Neutrophil (primary cell): ENCODE data around the gene VAT1.
"Not testable (repeated sequence)": the region's sequence is repeated elsewhere in the genome, so short reads cannot be mapped to it uniquely, and the experiment has no call there.

Experiments
- H3K27ac ChIP-seq: fragments of 200-600 bp; sonication (generic); 2 replicates; pipeline ENCODE4 v1.5.1; 2016; ENCODE audit warnings: mild to moderate bottlenecking, moderate library complexity
- H3K27me3 ChIP-seq: fragments of 200-600 bp; sonication (generic); 2 replicates; pipeline ENCODE4 v1.6.0; 2016; ENCODE audit warnings: mild to moderate bottlenecking
- H3K36me3 ChIP-seq: fragments of 200-600 bp; sonication (generic); 2 replicates; pipeline ENCODE4 v1.5.1; 2017
- H3K4me1 ChIP-seq, 2 experiments: fragments of 200-600 bp in 1 of 2; sonication (generic) in 1 of 2; 1 replicate in 1 of 2; 2 replicates in 1 of 2; pipeline versions ENCODE4 v1.5.1 to v1.6.1; 2013 to 2016; ENCODE audit warnings: low read depth in 1 of 2, low read length in 1 of 2, mild to moderate bottlenecking in 1 of 2, moderate library complexity in 1 of 2; ENCODE audit not compliant: control insufficient read depth in 1 of 2, insufficient read depth in 1 of 2
- H3K4me3 ChIP-seq, 2 experiments: fragments of 200-600 bp in 1 of 2; sonication (generic) in 1 of 2; 1 replicate in 1 of 2; 2 replicates in 1 of 2; pipeline ENCODE4 v1.5.1; 2013 to 2016; ENCODE audit warnings: low read depth in 1 of 2, low read length in 1 of 2, mild to moderate bottlenecking in 1 of 2, moderate library complexity in 1 of 2
- H3K9me3 ChIP-seq: fragments of 200-600 bp; sonication (generic); 2 replicates; pipeline ENCODE4 v1.5.1; 2016
- TF ChIP-seq, protein P1 (sequence below): fragments of 200-600 bp; sonication (generic); IDR thresholded peaks from 2 replicates; pipeline ENCODE4 v1.5.1; 2016; ENCODE audit warnings: antibody characterized with exemption

VAT1 gene

DNA sequence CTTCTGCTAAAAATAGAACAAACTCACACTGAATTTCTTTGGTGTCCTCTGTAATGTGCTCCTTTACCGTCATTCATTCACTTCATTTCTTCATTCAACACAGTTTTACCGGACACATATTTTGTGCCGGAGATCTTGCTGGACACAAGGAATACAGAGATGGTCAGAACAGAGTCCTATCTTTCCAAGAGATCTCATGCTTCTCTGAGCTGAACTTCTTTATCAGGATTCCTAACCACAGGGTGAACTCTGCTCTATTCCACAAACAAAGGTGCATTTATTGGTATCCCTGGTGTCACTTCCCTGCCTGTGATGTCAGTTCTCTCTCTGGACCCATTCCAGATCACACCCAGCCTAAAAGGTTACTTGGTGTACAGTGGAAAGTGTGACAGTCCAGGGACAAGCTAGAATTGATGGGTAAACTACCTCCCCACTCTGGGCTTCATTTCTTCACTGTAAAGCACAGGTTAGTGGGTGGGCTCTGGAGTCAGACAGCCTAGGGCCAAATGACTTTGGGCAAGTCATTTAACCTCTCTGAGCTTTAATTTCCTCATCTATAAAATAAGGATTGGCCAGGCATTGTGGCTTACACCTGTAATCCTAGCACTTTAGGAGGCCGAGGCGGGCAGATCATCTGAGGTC, 11.4 kb downstream of the VAT1 start:
- no peak overlapping the region for H3K4me3 ChIP-seq
- H3K36me3 ChIP-seq: peaks cover 43% of the 10 kb centered on the region
- TF ChIP-seq, protein P1, sequence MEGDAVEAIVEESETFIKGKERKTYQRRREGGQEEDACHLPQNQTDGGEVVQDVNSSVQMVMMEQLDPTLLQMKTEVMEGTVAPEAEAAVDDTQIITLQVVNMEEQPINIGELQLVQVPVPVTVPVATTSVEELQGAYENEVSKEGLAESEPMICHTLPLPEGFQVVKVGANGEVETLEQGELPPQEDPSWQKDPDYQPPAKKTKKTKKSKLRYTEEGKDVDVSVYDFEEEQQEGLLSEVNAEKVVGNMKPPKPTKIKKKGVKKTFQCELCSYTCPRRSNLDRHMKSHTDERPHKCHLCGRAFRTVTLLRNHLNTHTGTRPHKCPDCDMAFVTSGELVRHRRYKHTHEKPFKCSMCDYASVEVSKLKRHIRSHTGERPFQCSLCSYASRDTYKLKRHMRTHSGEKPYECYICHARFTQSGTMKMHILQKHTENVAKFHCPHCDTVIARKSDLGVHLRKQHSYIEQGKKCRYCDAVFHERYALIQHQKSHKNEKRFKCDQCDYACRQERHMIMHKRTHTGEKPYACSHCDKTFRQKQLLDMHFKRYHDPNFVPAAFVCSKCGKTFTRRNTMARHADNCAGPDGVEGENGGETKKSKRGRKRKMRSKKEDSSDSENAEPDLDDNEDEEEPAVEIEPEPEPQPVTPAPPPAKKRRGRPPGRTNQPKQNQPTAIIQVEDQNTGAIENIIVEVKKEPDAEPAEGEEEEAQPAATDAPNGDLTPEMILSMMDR: no peak
- H3K4me1 ChIP-seq: peaks cover 28 to 32% of the 10 kb centered on the region in 2 experiments
- H3K9me3 ChIP-seq: no peaks in the 10 kb centered on the region
- no peaks in the 10 kb centered on the region for H3K27me3 ChIP-seq
- H3K27ac ChIP-seq: no peak overlapping the region

DNA sequence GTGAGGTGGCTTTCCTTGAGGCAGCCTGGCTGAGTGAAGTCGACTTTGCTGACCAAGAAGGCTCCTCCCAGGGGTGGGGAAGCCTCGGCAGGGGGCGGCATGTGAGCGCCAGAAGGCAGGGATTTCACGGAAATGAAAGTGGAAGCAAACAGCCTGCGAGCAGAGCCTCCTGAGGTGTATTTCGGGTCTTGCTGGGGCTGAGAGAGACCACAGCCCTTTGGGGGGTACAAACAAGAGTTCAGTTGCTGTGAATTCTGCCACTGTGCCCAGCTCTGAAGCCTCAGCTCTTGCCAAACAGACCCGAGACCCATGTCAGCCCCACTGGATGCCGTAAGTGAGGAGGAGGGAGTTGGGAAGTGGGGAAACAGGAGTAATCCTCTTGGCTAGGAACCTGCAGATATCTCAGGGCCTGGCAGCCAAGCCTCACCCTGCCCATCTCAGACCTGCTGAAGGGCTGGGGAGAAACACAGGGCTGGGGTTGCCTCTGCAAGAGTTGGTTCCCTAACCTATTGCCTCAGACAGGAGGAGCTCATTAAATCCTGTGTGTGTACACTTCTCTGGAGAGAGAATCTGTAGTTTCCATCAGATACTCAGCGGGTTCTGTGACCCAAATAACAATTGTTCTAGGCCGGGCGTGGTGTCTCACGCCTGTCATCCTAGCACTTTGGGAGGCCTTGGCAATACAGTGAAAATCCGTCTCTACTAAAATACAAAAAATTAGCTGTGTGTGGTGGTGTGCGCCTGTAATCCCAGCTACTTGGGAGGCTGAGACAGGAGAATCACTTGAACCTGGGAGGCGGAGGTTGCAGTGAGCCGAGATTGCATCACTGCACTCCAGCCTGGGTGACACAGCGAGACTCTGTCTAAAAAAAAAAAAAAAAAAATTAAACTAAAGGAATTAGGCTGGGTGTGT, 15.3 kb downstream of the VAT1 start, which contains the start of gene IFI35:
TSS of gene IFI35 (plus strand) at position 146 of the 913 bp plus-strand sequence. CDS start at position 310, 164 bp downstream.
- H3K27ac ChIP-seq: peak within 1 kb of the TSS; percentile 95
- H3K36me3 ChIP-seq: peaks cover 10% of the 10 kb centered on the region
- TF ChIP-seq, protein P1: peak; percentile 48
- H3K9me3 ChIP-seq: no peaks in the 10 kb centered on the region
- peak within 1 kb of the TSS; percentile 81 to 95 for H3K4me3 ChIP-seq
- H3K27me3 ChIP-seq: no peaks in the 10 kb centered on the region
- H3K4me1 ChIP-seq: peaks cover 33 to 35% of the 10 kb centered on the region in 2 experiments

DNA sequence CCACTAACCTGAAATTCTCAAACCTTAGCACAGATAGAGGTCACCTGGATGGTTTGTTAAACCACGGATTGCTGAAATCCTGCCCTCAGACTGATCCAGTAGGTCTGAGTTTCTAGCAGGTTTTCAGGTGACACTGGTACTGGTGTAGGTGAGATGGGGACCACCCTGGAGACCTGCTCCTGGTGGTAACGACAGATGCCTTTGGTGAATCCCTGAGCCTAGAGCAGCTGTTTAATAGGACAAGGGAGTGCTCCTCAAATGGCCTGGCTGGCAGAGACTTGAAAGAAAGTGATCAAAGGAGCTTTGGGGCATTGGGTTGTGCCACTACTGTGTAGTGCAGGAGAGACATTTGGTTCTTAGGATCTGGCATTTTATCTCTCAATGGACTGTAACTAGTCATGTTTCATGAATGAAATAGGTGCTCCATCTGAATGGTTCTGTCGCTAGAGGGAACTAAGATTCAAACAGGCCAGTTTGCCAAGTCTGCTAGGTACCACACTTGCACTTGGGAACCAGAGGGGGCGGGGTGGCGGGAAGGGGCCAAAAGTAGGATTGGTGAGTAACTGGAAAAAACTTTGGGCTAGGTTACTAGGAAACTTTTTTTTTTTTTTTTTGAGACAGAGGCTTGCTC, 18.5 kb downstream of the VAT1 start:
- TF ChIP-seq, protein P1: no peak
- Histone ChIP-seq H3K36me3 (peaks cover 6% of the 10 kb centered on the region), H3K27me3 (no peaks in the 10 kb centered on the region), H3K4me3 (no peak overlapping the region), H3K27ac (peak overlapping the region; percentile 57), H3K4me1 (peaks cover 64% of the 10 kb centered on the region in 2 experiments), H3K9me3 (no peaks in the 10 kb centered on the region)

DNA sequence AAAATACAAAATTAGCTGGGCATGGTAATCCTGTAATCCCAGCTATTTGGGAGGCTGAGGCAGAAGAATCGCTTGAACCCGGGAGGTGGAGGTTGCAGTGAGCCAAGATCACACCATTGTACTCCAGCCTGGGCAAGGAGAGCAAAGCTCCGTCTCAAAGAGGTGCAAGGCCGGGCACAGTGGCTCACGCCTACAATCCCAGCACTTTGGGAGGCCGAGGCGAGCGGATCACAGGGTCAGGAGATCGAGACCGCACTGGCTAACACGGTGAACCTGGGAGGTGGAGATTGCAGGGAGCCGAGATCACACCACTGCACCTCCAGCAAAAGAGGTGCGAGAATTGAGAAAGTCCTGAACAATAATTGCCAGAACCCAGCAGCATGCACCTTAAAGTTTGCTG, 21.3 kb downstream of the VAT1 start:
- peak overlapping the region; percentile 74 for H3K27ac ChIP-seq

DNA sequence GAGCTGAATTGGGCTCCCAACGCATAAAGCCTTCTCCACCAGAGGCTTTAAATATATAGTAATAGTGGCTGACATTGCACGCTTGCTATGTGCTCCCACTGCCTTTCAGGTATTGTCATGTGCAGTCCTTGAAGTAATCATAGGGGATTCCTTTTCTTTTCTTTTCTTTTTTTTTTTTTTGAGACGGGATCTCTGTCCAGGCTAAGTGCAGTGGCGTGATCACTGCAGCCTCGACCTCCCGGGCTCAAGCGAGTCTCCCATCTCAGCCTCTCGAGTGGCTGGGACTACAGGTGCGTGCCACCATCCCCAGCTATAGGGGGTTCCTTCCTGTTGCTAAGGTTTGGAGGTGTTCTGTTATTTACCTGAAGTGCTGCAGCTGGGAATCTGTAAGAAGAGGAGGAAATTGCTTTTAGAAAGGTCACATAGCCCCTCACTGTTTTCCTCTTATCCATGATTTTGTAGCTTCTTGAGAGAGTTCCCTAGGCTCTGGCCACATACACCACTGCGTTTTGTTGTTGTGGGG, 23.1 kb downstream of the VAT1 start:
- Histone ChIP-seq H3K36me3 (peaks cover 12% of the 10 kb centered on the region), H3K27me3 (no peaks in the 10 kb centered on the region), H3K27ac (peak overlapping the region; percentile 88), H3K9me3 (no peaks in the 10 kb centered on the region), H3K4me1 (peaks cover 60 to 66% of the 10 kb centered on the region in 2 experiments), H3K4me3 (peak overlapping the region; percentile 84 to 90)
- TF ChIP-seq, protein P1: no peak

More for the DNA sequence above, 21.3 kb downstream of the VAT1 start:
- not testable (repeated sequence) for H3K27me3 ChIP-seq, H3K9me3 ChIP-seq, H3K36me3 ChIP-seq, H3K4me3 ChIP-seq
- H3K4me1 ChIP-seq: peaks cover 60 to 66% of the 10 kb centered on the region in 2 experiments
